GM19238 (cell line): ENCODE data around the gene CD2.
"Not testable (repeated sequence)": the region's sequence is repeated elsewhere in the genome, so short reads cannot be mapped to it uniquely, and the experiment has no call there.

Experiments used
- DNase-seq: peaks from one replicate; pipeline ENCODE4 v3.0.0; 2011; ENCODE audit warnings: low spot score; ENCODE audit not compliant: insufficient read length

Gene CD2

GRCh38 chr1:116731439-116731838, 22.8 kb upstream of the CD2 start:
- no peak for DNase-seq

GRCh38 chr1:116732726-116733125, 21.5 kb upstream of the CD2 start:
- no peak for DNase-seq

GRCh38 chr1:116733476-116734365, 20.5 kb upstream of the CD2 start:
- DNase-seq: no peak

- no peak for DNase-seq
These were observed 19.0 kb upstream of the CD2 start for GRCh38 chr1:116735246-116735645.

- peak; percentile 62 for DNase-seq
These were observed 17.0 kb upstream of the CD2 start for GRCh38 chr1:116737020-116737854.

- no peak for DNase-seq
These were observed 16.3 kb upstream of the CD2 start for GRCh38 chr1:116737855-116738321.

GRCh38 chr1:116738673-116739370, 15.4 kb upstream of the CD2 start:
- DNase-seq: peak; percentile 30

- no peak for DNase-seq
These were observed 14.7 kb upstream of the CD2 start for GRCh38 chr1:116739371-116740012.

GRCh38 chr1:116740296-116740695, 13.9 kb upstream of the CD2 start:
- DNase-seq: no peak

- no peak for DNase-seq
These were observed 13.5 kb upstream of the CD2 start for GRCh38 chr1:116740746-116741145.

GRCh38 chr1:116741836-116742565, 12.2 kb upstream of the CD2 start:
- DNase-seq: no peak

- no peak for DNase-seq
These were observed 10.7 kb upstream of the CD2 start for GRCh38 chr1:116743535-116743934.

GRCh38 chr1:116748272-116748671, 6.0 kb upstream of the CD2 start:
- DNase-seq: no peak

GRCh38 chr1:116751146-116751545, 3.1 kb upstream of the CD2 start:
- DNase-seq: no peak

GRCh38 chr1:116751621-116752020, 2.6 kb upstream of the CD2 start:
- no peak for DNase-seq

- DNase-seq: no peak
These were observed 918 bp upstream of the CD2 start for GRCh38 chr1:116753312-116753711.

- DNase-seq: no peak
These were observed 836 bp downstream of the CD2 start for GRCh38 chr1:116755066-116755465.

- no peak for DNase-seq
These were observed 1.5 kb downstream of the CD2 start for GRCh38 chr1:116755681-116756080.

GRCh38 chr1:116756092-116756491, 1.9 kb downstream of the CD2 start:
- not testable (repeated sequence) for DNase-seq

- not testable (repeated sequence) for DNase-seq
These were observed 4.2 kb downstream of the CD2 start for GRCh38 chr1:116758456-116758815.

- no peak for DNase-seq
These were observed 5.4 kb downstream of the CD2 start for GRCh38 chr1:116759636-116760035.
